Small intestine (tissue), 7 donors: Measurements from ENCODE around the gene TMEM145. TPM values are rescaled to one million over a fixed set of nuclear protein-coding genes. Genes with fewer than 3 reads are reported as not detected.

Experiments
- DNase-seq, 2 donors: peaks; one replicate each; pipeline versions ENCODE4 v3.0.0 to v3.0.0-alpha.2; 2013
- FAIRE-seq: peaks from 2 replicates; lab custom pipeline; 2012; peaks lifted over from hg19 to GRCh38; lab: Jason Lieb, UNC
- H3K27ac ChIP-seq, 3 donors: one replicate each; pipeline ENCODE4 v1.5.1; 2013; ENCODE audit warnings: low read length in 2 of 3, mild to moderate bottlenecking in 2 of 3, control low read depth in 1 of 3, inconsistent platforms in 1 of 3, low read depth in 1 of 3, moderate library complexity in 1 of 3
- H3K27me3 ChIP-seq, 3 donors: one replicate each; pipeline ENCODE4 v1.6.1; 2013; ENCODE audit warnings: low read length in 3 of 3, inconsistent platforms in 1 of 3; ENCODE audit not compliant: control insufficient read depth in 3 of 3, insufficient read depth in 3 of 3
- H3K36me3 ChIP-seq, 3 donors: one replicate each; pipeline ENCODE4 v1.6.1; 2013; ENCODE audit warnings: low read length in 3 of 3, inconsistent platforms in 1 of 3, low read depth in 1 of 3, mild to moderate bottlenecking in 1 of 3, moderate library complexity in 1 of 3; ENCODE audit not compliant: control insufficient read depth in 3 of 3, insufficient read depth in 2 of 3
- H3K4me1 ChIP-seq, 3 donors: one replicate each; pipeline ENCODE4 v1.6.1; 2013; ENCODE audit warnings: low read length in 2 of 3, inconsistent platforms in 1 of 3, low read depth in 1 of 3, mild to moderate bottlenecking in 1 of 3, moderate library complexity in 1 of 3; ENCODE audit not compliant: control insufficient read depth in 3 of 3, insufficient read depth in 2 of 3
- H3K4me3 ChIP-seq, 3 donors: one replicate each; pipeline ENCODE4 v1.5.1; 2013; ENCODE audit warnings: low read length in 3 of 3, control low read depth in 1 of 3, inconsistent platforms in 1 of 3, low read depth in 1 of 3, mild to moderate bottlenecking in 1 of 3, moderate library complexity in 1 of 3
- H3K9me3 ChIP-seq, 2 donors: one replicate each; pipeline ENCODE4 v1.6.1; 2013; ENCODE audit warnings: low read depth in 1 of 2, low read length in 1 of 2; ENCODE audit not compliant: control insufficient read depth in 2 of 2, insufficient read depth in 1 of 2
- WGBS, 3 donors: extraction: QIAGEN DNeasy Blood & Tissue Kit; methylation state at CpG; one replicate each; pipeline ENCODE4 v1.1.7; 2013; 5-methylcytosine and 5-hydroxymethylcytosine counted together
- polyA plus RNA-seq, 4 donors: library from polyadenylated mRNA; stranded (reverse) in 3 of 4; unstranded in 1 of 4; fragments of 200-250 nt in 3 of 4; fragments of 120-200 nt in 1 of 4; gene quantifications; one replicate each; pipeline versions ENCODE4 v1.2.1 to v1.2.3, GENCODE V29; 2013
- donor health status: healthy with polysubstance abuse.
- donor health status: control.
- donor health status: control.
- donor health status: Bipolar disorder and iron deficiency.
- donor health status: healthy.

Gene TMEM145
- polyA plus RNA-seq, 4 donors, result 0.83 to 1.1 TPM; not detected in 2

DNA sequence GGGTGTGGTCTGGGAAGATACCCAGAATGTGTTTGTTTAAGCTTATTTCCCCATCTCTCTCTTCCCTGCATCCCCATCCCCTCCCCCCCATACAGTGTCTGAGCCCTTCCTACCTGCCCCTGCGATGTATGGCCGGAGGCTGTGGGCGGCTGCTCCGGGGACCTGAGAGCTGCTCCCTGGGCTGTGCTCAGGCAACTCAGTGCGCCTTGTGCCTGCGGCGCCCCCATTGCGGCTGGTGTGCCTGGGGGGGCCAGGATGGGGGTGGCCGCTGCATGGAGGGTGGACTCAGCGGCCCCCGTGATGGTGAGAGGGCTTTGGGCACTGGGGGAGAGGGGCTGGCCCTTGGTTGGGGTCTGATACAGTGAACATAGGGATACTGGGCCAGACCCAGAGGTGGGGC lies 55.3 kb downstream of the TMEM145 start:
- no peak overlapping the region for H3K27ac ChIP-seq
- WGBS, 3 donors, result 94 to 98% (median 95%) methylated on average over 11 of the region's 11 CpGs
- FAIRE-seq (no peak), DNase-seq (no peak)
- peaks cover 0 to 3% (median 0%) of the 10 kb centered on the region in 3 donors for H3K4me1 ChIP-seq
- no peaks in the 10 kb centered on the region for H3K27me3 ChIP-seq
- H3K9me3 ChIP-seq, result peaks cover 0 to 6% of the 10 kb centered on the region in 2 donors
- H3K36me3 ChIP-seq, result peaks cover 0 to 70% (median 0%) of the 10 kb centered on the region in 3 donors
- no peak overlapping the region for H3K4me3 ChIP-seq

DNA sequence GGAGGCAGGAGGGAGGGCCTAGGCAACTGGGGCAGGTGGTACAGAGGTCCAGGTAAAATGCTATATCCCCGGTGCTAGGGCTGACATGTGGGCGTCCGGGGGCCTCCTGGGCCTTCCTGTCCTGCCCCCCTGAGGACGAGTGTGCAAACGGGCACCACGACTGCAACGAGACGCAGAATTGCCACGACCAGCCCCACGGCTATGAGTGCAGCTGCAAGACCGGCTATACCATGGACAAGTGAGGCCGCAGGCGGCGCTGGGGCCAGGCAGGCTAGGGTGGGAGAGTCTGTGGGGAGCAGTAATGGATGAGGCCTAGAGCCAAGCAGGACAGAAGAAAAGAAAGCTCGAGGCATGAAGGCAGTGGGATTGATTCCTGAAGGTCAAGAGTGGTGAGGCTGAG lies 55.7 kb downstream of the TMEM145 start:
- Histone ChIP-seq H3K4me1 (peaks cover 0 to 3% (median 0%) of the 10 kb centered on the region in 3 donors), H3K27me3 (no peaks in the 10 kb centered on the region), H3K9me3 (peaks cover 0 to 3% of the 10 kb centered on the region in 2 donors), H3K36me3 (peaks cover 0 to 69% (median 0%) of the 10 kb centered on the region in 3 donors), H3K27ac (no peak overlapping the region), H3K4me3 (no peak overlapping the region)
- DNase-seq (no peak), FAIRE-seq (no peak)
- 91 to 93% (median 92%) methylated on average over 15 of the region's 15 CpGs for WGBS, 3 donors

DNA sequence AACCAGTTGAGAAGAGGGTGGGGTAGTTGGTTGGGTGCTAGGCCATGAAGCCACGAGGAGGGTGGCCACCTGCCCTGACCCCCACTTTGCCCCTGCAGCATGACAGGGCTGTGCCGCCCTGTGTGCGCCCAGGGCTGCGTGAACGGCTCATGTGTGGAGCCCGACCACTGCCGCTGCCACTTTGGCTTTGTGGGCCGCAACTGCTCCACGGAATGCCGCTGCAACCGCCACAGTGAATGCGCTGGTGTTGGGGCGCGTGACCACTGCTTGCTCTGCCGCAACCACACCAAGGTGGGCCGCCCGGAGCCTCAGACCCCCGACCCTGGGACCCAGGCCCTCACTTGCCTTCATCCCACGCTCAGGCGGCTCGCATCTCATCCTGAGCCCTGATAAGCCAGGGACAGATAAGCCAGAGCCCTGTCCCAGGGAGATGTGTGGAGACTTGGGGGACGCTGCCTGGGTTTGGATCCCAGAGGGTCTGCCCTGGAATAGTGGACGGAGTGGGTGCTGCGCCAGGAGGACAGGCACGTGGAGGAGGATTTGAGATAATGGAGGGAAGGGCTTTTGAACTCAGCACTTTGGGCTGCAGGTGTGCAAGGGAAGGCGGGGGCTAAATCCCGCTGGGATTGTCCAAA lies 56.4 kb downstream of the TMEM145 start:
- Histone ChIP-seq H3K4me3 (no peak overlapping the region), H3K27me3 (no peaks in the 10 kb centered on the region), H3K9me3 (no peaks in the 10 kb centered on the region), H3K4me1 (peaks cover 0 to 3% (median 0%) of the 10 kb centered on the region in 3 donors), H3K27ac (no peak overlapping the region), H3K36me3 (peaks cover 0 to 66% (median 0%) of the 10 kb centered on the region in 3 donors)
- DNase-seq (no peak), FAIRE-seq (no peak)
- WGBS, 3 donors, result 91 to 93% (median 92%) methylated on average over 27 of the region's 27 CpGs

DNA sequence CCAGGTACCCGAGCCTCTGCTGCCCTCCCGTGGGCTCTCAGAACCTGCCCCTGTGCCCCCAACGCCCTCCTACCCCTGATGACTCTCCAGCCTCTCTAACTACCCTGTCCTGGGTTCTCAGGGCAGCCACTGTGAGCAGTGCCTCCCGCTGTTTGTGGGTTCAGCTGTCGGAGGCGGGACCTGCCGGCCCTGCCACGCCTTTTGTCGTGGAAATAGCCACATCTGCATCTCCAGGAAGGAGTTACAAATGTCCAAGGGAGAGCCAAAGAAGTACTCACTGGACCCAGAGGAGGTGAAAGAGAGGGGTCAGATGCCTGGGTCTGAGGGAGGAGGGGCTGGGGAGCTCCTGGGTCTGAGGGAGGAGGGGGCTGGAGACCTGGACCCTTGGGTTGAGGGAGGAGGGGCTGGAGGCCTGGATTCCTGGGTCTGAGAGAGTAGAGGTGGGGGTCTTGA lies 57.0 kb downstream of the TMEM145 start:
- Histone ChIP-seq H3K27ac (no peak overlapping the region), H3K9me3 (no peaks in the 10 kb centered on the region), H3K36me3 (peaks cover 0 to 67% (median 0%) of the 10 kb centered on the region in 3 donors), H3K4me3 (no peak overlapping the region), H3K27me3 (no peaks in the 10 kb centered on the region), H3K4me1 (peaks cover 0 to 3% (median 0%) of the 10 kb centered on the region in 3 donors)
- WGBS, 3 donors, result 57 to 68% (median 65%) methylated on average over 9 of the region's 9 CpGs
- FAIRE-seq, result no peak
- DNase-seq, result peak in 1 of 2 donors; percentile 16

DNA sequence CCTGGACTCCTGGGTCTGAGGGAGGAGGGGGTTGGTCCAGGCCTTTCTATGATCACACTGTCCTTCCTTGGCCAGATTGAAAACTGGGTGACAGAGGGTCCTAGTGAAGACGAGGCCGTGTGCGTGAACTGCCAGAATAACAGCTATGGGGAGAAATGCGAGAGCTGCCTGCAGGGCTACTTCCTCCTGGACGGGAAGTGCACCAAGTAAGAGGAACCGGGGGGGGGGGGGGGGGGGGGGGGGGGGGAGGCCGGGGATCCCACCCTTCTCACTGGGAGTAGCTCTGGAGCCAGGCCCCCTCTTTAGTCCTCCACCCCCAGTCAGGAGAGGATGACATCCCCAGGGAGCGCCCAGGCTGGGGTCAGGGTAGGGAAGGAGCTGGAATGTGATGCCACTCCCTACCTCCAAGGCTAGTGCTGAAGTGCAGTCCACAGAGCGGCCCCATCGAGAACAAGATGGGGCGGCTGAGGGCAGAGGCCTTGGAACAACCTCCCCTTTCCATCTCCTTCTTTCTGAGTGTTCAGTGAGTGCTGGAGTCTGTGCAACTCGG lies 57.6 kb downstream of the TMEM145 start:
- Histone ChIP-seq H3K27ac (no peak overlapping the region), H3K27me3 (no peaks in the 10 kb centered on the region), H3K9me3 (no peaks in the 10 kb centered on the region), H3K36me3 (peaks cover 0 to 71% (median 0%) of the 10 kb centered on the region in 3 donors), H3K4me1 (peaks cover 0 to 3% (median 0%) of the 10 kb centered on the region in 3 donors), H3K4me3 (no peak overlapping the region)
- FAIRE-seq (no peak), DNase-seq (peak in 1 of 2 donors; percentile 64)
- 82 to 98% (median 85%) methylated on average over 8 to 12 of the region's 12 CpGs for WGBS, 3 donors

Other genes starting within 250 kb of the TMEM145 start
- 1 to 10 TPM in 1 of 4 donors, under 1 TPM in 2, not detected in 1; 0.27 to 1.6 (median 0.68) TPM for gene GRIK5, start 243.1 kb upstream of the TMEM145 start, polyA plus RNA-seq
- gene ZNF574, start 237.1 kb upstream of the TMEM145 start, polyA plus RNA-seq, result 10 to 100 TPM in 1 of 4 donors, 1 to 10 TPM in 3; 4.5 to 16.9 (median 7.4) TPM
- 1 to 10 TPM in 3 of 4 donors, under 1 TPM in 1; 0.45 to 2.7 (median 1.9) TPM for gene POU2F2, start 180.9 kb upstream of the TMEM145 start, polyA plus RNA-seq
- 10 to 100 TPM; 22.8 to 41.3 (median 37.8) TPM for gene DEDD2, start 95.6 kb upstream of the TMEM145 start, polyA plus RNA-seq
- 10 to 100 TPM in 1 of 4 donors, 1 to 10 TPM in 3; 3.2 to 11.3 (median 4.4) TPM for gene ZNF526, start 93.0 kb upstream of the TMEM145 start, polyA plus RNA-seq
- gene GSK3A, start 70.7 kb upstream of the TMEM145 start, polyA plus RNA-seq, result 10 to 100 TPM; 48.5 to 73.0 (median 70.6) TPM
- 10 to 100 TPM; 28.6 to 60.7 (median 41.7) TPM for gene ERF, start 58.2 kb upstream of the TMEM145 start, polyA plus RNA-seq
- gene CIC, start 44.1 kb upstream of the TMEM145 start, polyA plus RNA-seq, result 10 to 100 TPM; 14.1 to 39.2 (median 24.0) TPM
- gene PRR19, start 11.2 kb upstream of the TMEM145 start, polyA plus RNA-seq, result 1 to 10 TPM in 2 of 4 donors, under 1 TPM in 2; 0.81 to 1.1 (median 0.99) TPM
- gene PAFAH1B3, start 10.7 kb upstream of the TMEM145 start, polyA plus RNA-seq, result 10 to 100 TPM; 16.3 to 49.4 (median 26.9) TPM
- gene MEGF8, start 12.3 kb downstream of the TMEM145 start, polyA plus RNA-seq, result 10 to 100 TPM in 2 of 4 donors, 1 to 10 TPM in 2; 2.4 to 26.7 (median 6.9) TPM
- gene CNFN, start 77.0 kb downstream of the TMEM145 start, polyA plus RNA-seq, result 10 to 100 TPM in 1 of 4 donors, 1 to 10 TPM in 3; 5.8 to 28.1 (median 9.0) TPM
- 10 to 100 TPM; 10.1 to 40.2 (median 19.7) TPM for gene LIPE, start 114.1 kb downstream of the TMEM145 start, polyA plus RNA-seq
- 1 to 10 TPM in 2 of 4 donors, under 1 TPM in 2; 0.12 to 1.6 (median 0.89) TPM for gene CXCL17, start 129.6 kb downstream of the TMEM145 start, polyA plus RNA-seq
- gene CEACAM1, start 215.2 kb downstream of the TMEM145 start, polyA plus RNA-seq, result 10 to 100 TPM; 16.3 to 54.2 (median 32.9) TPM